HG03135 (cell line): ENCODE data around the gene NTS.

ENCODE experiments used
- ATAC-seq: cut with Tn5 transposase; IDR thresholded peaks from one replicate; pipeline ENCODE4 v1.9.1; 2021; ENCODE audit warnings: mild to moderate bottlenecking, moderate library complexity; ENCODE audit not compliant: unreplicated experiment

NTS gene

GRCh38 chr12:85874031-85874461 lies at the start of gene NTS:
Gene NTS (plus strand): TSS chr12:85874295. CDS start chr12:85874404, 109 bp downstream.
- ATAC-seq, result peak; percentile 87

- no peak for ATAC-seq
Observed at GRCh38 chr12:85825746-85826145, 48.3 kb upstream of the NTS start.

- ATAC-seq, result no peak
Observed at GRCh38 chr12:85828576-85828975, 45.5 kb upstream of the NTS start.

GRCh38 chr12:85829391-85829790 lies 44.7 kb upstream of the NTS start:
- no peak for ATAC-seq

GRCh38 chr12:85831327-85831990 lies 42.6 kb upstream of the NTS start:
- no peak for ATAC-seq

GRCh38 chr12:85833579-85833978 lies 40.5 kb upstream of the NTS start:
- no peak for ATAC-seq

- ATAC-seq, result no peak
Observed at GRCh38 chr12:85834378-85834777, 39.7 kb upstream of the NTS start.

- ATAC-seq, result no peak
Observed at GRCh38 chr12:85835426-85836196, 38.5 kb upstream of the NTS start.

- ATAC-seq, result no peak
Observed at GRCh38 chr12:85836197-85837090, 37.7 kb upstream of the NTS start, which contains the start of gene RASSF9. Gene RASSF9 (minus strand): TSS chr12:85836409. CDS start chr12:85836201, 208 bp downstream.

GRCh38 chr12:85843606-85844310 lies 30.3 kb upstream of the NTS start:
- no peak for ATAC-seq

GRCh38 chr12:85849344-85849743 lies 24.8 kb upstream of the NTS start:
- ATAC-seq, result no peak

GRCh38 chr12:85855305-85855704 lies 18.8 kb upstream of the NTS start:
- no peak for ATAC-seq

GRCh38 chr12:85856966-85857365 lies 17.1 kb upstream of the NTS start:
- ATAC-seq, result no peak

- no peak for ATAC-seq
Observed at GRCh38 chr12:85865890-85866289, 8.2 kb upstream of the NTS start.

- peak; percentile 98 for ATAC-seq
Observed at GRCh38 chr12:85866986-85867776, 6.9 kb upstream of the NTS start.

- ATAC-seq, result peak; percentile 74
Observed at GRCh38 chr12:85872497-85873091, 1.5 kb upstream of the NTS start.

GRCh38 chr12:85877459-85877858 lies 3.4 kb downstream of the NTS start:
- ATAC-seq, result no peak

GRCh38 chr12:85883763-85884162 lies 9.7 kb downstream of the NTS start:
- no peak for ATAC-seq

GRCh38 chr12:85894653-85895052 lies 20.6 kb downstream of the NTS start:
- ATAC-seq, result no peak
